Skeletal muscle tissue (tissue), 4 donors: ENCODE results near the gene CPSF4. TPM values are rescaled to one million over a fixed set of nuclear protein-coding genes. Genes with fewer than 3 reads are reported as not detected.
"Not testable (repeated sequence)": the region's sequence is repeated elsewhere in the genome, so short reads cannot be mapped to it uniquely, and the experiment has no call there.

Experiments
- H3K27ac ChIP-seq: one replicate; pipeline ENCODE4 v1.7.0; 2013; ENCODE audit warnings: mild to moderate bottlenecking, low read depth, low read length, inconsistent platforms
- H3K27me3 ChIP-seq, 3 donors: one replicate each; pipeline ENCODE4 v1.7.0; 2013; ENCODE audit warnings: low read length in 3 of 3; ENCODE audit not compliant: control insufficient read depth in 3 of 3, insufficient read depth in 3 of 3
- H3K36me3 ChIP-seq, 3 donors: one replicate each; pipeline ENCODE4 v1.7.0; 2013; ENCODE audit warnings: low read length in 3 of 3; ENCODE audit not compliant: control insufficient read depth in 3 of 3, insufficient read depth in 3 of 3
- H3K4me1 ChIP-seq, 3 donors: one replicate each; pipeline ENCODE4 v1.7.0; 2013; ENCODE audit warnings: low read length in 3 of 3, mild to moderate bottlenecking in 3 of 3; ENCODE audit not compliant: control insufficient read depth in 3 of 3, insufficient read depth in 3 of 3
- H3K4me3 ChIP-seq, 3 donors: one replicate each; pipeline ENCODE4 v1.7.0; 2013; ENCODE audit warnings: low read length in 3 of 3
- H3K9ac ChIP-seq, 3 donors: one replicate each; pipeline ENCODE4 v1.7.0; 2013; ENCODE audit warnings: low read length in 3 of 3, mild to moderate bottlenecking in 3 of 3, moderate library complexity in 2 of 3, low read depth in 1 of 3
- H3K9me3 ChIP-seq, 3 donors: one replicate each; pipeline ENCODE4 v1.7.0; 2013; ENCODE audit warnings: low read length in 3 of 3; ENCODE audit not compliant: control insufficient read depth in 3 of 3
- total RNA-seq: library from RNA; depleted of rRNA; stranded (reverse); fragments of >200 nt; gene quantifications from one replicate; pipeline ENCODE4 v1.2.3, GENCODE V29; 2014
- donor health status: Osteomylitis.

The CPSF4 gene
- total RNA-seq, 1 donor from 2014 or later, result 29.2 TPM

DNA sequence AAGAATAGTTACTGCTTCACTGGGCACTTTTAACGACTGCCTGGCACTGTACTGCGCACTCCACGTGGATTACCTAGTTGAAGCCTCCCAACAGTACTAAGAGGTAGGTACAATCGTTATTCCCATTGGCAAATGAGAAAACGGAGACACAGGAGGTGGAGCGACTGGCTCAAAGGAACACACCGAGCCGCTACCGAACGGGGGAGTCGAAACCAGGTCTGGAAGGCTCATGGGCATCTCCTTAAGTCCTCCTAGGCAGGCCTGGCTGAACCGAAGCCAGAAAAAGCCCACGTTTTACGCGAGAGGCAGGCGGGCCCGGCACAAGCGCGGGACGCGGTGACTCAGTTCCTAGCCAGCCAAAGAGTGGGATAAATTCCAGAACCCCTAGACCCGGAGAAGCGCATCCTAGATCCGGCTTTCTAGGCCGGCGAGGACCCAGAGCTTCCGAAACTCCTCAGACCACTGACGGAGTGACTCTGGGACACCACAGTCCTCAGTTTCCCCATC is 30.8 kb upstream of the CPSF4 start:
- Histone ChIP-seq H3K9me3 (no peaks in the 10 kb centered on the region), H3K4me3 (peak overlapping the region; percentile 97 to 100 (median 99)), H3K9ac (peak overlapping the region; percentile 97 to 100 (median 98)), H3K36me3 (peaks cover 35 to 42% (median 36%) of the 10 kb centered on the region in 3 donors), H3K4me1 (peaks cover 42 to 56% (median 44%) of the 10 kb centered on the region in 3 donors), H3K27ac (peak overlapping the region; percentile 98), H3K27me3 (no peaks in the 10 kb centered on the region)

DNA sequence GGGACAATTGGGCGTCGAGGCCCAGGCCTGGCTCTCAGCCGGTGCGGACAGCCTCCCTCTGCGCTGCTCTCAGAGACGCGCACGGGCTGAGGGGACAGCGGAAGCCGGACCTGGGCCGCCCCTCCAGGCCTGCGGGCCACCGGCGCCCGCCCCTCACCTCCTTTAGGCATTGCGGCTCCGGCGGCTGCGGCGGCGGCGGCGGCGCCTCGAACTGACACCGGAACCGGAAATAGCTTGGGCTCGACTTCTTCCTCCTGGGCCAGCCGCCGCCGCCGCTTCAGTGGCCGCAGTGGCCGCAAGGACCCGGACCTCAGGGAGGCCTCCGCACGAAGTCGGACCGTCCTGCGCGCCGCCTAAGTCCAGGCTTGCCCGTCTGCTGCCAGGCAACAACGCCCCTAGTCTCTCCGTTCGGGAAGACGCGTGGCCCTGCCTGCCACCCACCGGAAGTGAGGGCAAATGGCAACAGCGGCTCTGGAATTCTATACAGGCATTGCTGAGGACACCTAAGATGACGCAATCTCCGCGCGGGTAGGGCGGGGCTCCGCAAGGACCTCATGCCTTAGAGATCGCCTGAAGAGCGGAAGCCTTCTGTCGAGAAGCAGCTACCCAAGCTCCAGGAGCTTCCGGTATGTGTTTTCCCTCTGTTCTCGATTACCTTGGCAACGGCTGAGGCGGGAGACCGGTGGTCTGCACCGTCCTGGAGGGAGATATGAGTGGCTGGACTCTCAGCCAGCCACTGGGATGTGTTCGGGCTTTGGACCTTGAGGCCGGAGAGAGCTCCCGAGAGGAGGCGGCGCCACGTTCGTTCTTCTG is 30.2 kb upstream of the CPSF4 start, which contains the start of the genes BUD31 and PDAP1:
Gene BUD31 (plus strand): TSS at position 591 of the 813 bp plus-strand sequence. CDS start 2,124 bp downstream, outside the sequence.
Gene PDAP1 (minus strand): TSS at position 219 of the 813 bp plus-strand sequence. CDS start 49 bp downstream, at position 170.
- Histone ChIP-seq H3K9me3 (no peaks in the 10 kb centered on the region), H3K27ac (peak within 1 kb of the TSS; percentile 98), H3K36me3 (peaks cover 33 to 42% (median 35%) of the 10 kb centered on the region in 3 donors), H3K9ac (peak within 1 kb of the TSS; percentile 97 to 100 (median 98)), H3K27me3 (no peaks in the 10 kb centered on the region), H3K4me1 (peaks cover 42 to 54% (median 43%) of the 10 kb centered on the region in 3 donors), H3K4me3 (peak within 1 kb of the TSS; percentile 97 to 100 (median 99))

DNA sequence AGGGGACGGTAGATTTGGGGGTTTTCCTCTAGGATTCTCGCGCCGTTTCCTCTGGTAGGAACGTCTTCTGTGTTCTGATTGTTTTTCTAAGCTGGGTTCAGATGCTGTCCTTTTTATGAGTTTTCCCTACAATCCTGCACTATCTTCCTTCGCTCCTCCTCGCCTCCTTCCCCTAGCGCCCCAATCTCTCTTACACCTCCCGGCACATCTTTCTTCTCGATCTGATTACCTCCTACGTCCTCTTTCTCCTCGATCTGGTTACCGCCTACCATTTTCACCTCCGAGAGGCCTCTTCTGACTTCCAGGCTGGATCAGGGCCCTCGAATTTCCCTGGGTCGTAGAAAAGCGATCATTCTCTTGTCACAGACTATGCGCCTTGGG is 29.6 kb upstream of the CPSF4 start:
- peak overlapping the region; percentile 97 to 100 (median 99) for H3K4me3 ChIP-seq
- H3K27me3 ChIP-seq, result no peaks in the 10 kb centered on the region
- peak overlapping the region; percentile 97 to 100 (median 98) for H3K9ac ChIP-seq
- H3K27ac ChIP-seq, result peak overlapping the region; percentile 98
- peaks cover 28 to 38% (median 29%) of the 10 kb centered on the region in 3 donors for H3K36me3 ChIP-seq
- H3K9me3 ChIP-seq, result no peaks in the 10 kb centered on the region
- peaks cover 37 to 48% (median 38%) of the 10 kb centered on the region in 3 donors for H3K4me1 ChIP-seq

GRCh38 chr7:99409806-99410205 is 28.9 kb upstream of the CPSF4 start:
- Histone ChIP-seq H3K9ac (peak overlapping the region; percentile 97 to 100 (median 98)), H3K27me3 (no peaks in the 10 kb centered on the region), H3K4me1 (peaks cover 30 to 42% (median 32%) of the 10 kb centered on the region in 3 donors), H3K4me3 (peak overlapping the region; percentile 97 to 100 (median 99)), H3K27ac (peak overlapping the region; percentile 98), H3K36me3 (peaks cover 25 to 38% (median 26%) of the 10 kb centered on the region in 3 donors), H3K9me3 (no peaks in the 10 kb centered on the region)

DNA sequence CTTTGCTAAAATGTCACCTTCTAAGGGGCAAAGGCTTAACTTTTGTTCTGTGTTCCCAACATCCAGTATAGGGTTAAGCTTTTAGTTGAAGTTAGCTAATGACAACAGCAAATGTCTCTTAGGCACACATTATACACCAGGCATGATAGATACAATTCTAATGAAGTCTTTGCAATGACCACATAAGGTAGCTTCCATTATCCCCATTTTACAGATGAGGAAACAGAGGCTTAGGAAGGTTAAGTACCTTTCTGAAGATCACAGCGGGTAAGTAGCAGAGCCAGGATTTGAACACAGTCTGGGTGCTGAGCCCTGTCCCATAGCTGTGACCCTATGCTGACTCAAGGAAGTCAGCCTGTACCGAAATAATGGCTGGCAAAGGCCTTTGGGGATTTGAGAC is 28.1 kb upstream of the CPSF4 start:
- H3K9ac ChIP-seq, result no peak overlapping the region
- H3K4me3 ChIP-seq, result no peak overlapping the region
- H3K9me3 ChIP-seq, result no peaks in the 10 kb centered on the region
- peaks cover 30 to 39% (median 30%) of the 10 kb centered on the region in 3 donors for H3K36me3 ChIP-seq
- H3K27me3 ChIP-seq, result no peaks in the 10 kb centered on the region
- no peak overlapping the region for H3K27ac ChIP-seq
- H3K4me1 ChIP-seq, result peaks cover 29 to 34% (median 30%) of the 10 kb centered on the region in 3 donors

DNA sequence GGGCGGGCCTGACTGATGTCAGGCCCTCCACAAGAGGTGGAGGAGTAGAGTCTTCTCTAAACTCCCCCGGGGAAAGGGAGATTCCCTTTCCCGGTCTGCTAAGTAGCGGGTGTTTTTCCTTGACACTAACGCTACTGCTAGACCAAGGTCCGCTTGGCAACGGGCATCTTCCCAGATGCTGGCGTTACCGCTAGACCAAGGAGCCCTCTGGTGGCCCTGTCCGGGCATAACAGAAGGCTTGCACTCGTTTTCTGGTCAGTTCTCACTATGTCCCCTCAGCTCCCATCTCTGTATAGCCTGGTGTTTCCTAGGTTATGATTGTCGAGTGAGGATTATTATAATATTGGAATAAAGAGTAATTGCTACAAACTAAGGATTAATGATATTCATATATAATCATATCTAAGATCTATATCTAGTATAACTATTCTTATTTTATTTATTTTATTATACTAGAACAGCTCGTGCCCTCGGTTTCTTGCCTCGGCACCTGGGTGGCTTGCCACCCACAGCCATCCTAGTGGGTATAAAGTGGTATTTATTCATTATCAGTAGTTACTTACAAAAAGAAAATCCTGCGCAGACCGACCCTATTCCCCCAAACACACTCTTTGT is 23.1 kb upstream of the CPSF4 start:
- peaks cover 68 to 77% (median 69%) of the 10 kb centered on the region in 3 donors for H3K36me3 ChIP-seq
- H3K4me1 ChIP-seq, H3K27ac ChIP-seq, H3K9ac ChIP-seq, H3K9me3 ChIP-seq, H3K4me3 ChIP-seq, H3K27me3 ChIP-seq: not testable (repeated sequence)

- no peaks in the 10 kb centered on the region for H3K27me3 ChIP-seq
- no peak overlapping the region for H3K9ac ChIP-seq
- H3K4me3 ChIP-seq, result no peak overlapping the region
- H3K4me1 ChIP-seq, result no peaks in the 10 kb centered on the region
- H3K27ac ChIP-seq, result no peak overlapping the region
- H3K36me3 ChIP-seq, result peaks cover 59 to 64% (median 61%) of the 10 kb centered on the region in 3 donors
- H3K9me3 ChIP-seq, result no peaks in the 10 kb centered on the region
Measured at GRCh38 chr7:99418260-99418659, 20.5 kb upstream of the CPSF4 start.

GRCh38 chr7:99419323-99420021 is 19.3 kb upstream of the CPSF4 start:
- H3K9ac ChIP-seq, result no peak overlapping the region
- no peaks in the 10 kb centered on the region for H3K9me3 ChIP-seq
- no peaks in the 10 kb centered on the region for H3K27me3 ChIP-seq
- H3K27ac ChIP-seq, result no peak overlapping the region
- H3K4me1 ChIP-seq, result no peaks in the 10 kb centered on the region
- no peak overlapping the region for H3K4me3 ChIP-seq
- peaks cover 66 to 75% (median 69%) of the 10 kb centered on the region in 3 donors for H3K36me3 ChIP-seq

- H3K9me3 ChIP-seq, result no peaks in the 10 kb centered on the region
- H3K9ac ChIP-seq, result no peak overlapping the region
- peaks cover 68 to 77% (median 71%) of the 10 kb centered on the region in 3 donors for H3K36me3 ChIP-seq
- no peaks in the 10 kb centered on the region for H3K4me1 ChIP-seq
- no peak overlapping the region for H3K4me3 ChIP-seq
- H3K27me3 ChIP-seq, result no peaks in the 10 kb centered on the region
- no peak overlapping the region for H3K27ac ChIP-seq
Measured at GRCh38 chr7:99420213-99420612, 18.5 kb upstream of the CPSF4 start.
